Hepatocyte (in vitro differentiated cells): ENCODE results near the gene SLC31A1.

ENCODE experiments used
- CTCF ChIP-seq: fragments of 200-600 bp; sonication (generic); IDR thresholded peaks from 2 replicates; pipeline ENCODE4 v1.5.1; 2016; ENCODE audit warnings: antibody characterized with exemption, mild to moderate bottlenecking; ENCODE audit not compliant: poor library complexity
- EZH2 ChIP-seq: fragments of 200-600 bp; sonication (generic); IDR thresholded peaks from 2 replicates; pipeline ENCODE4 v1.6.1; 2016; ENCODE audit warnings: antibody characterized with exemption, mild to moderate bottlenecking, borderline replicate concordance

GRCh38 chr9:113205861-113206260 is 15.5 kb upstream of the SLC31A1 start:
- no peak for TF ChIP-seq CTCF
- TF ChIP-seq EZH2, result no peak
